Fibroblast of the aortic adventitia (primary cell): ENCODE data around the gene GCK. TPM values are rescaled to one million over a fixed set of nuclear protein-coding genes. Genes with fewer than 3 reads are reported as not detected.

Source experiments
- DNase-seq: peaks from one replicate; pipeline ENCODE4 v3.0.0-alpha.2; 2010; ENCODE audit warnings: low read depth
- H3K4me3 ChIP-seq: 2 replicates; pipeline ENCODE4 v1.5.1; 2011; ENCODE audit warnings: low read depth, mild to moderate bottlenecking, control low read depth, low read length, moderate library complexity
- total RNA-seq: library from RNA; depleted of rRNA; stranded (reverse); fragments of >200 nt; gene quantifications from 2 replicates; pipeline ENCODE4 v1.2.3, GENCODE V29; 2012; ENCODE audit warnings: low replicate concordance
- TF ChIP-seq, protein P1 (sequence below): IDR thresholded peaks from 2 replicates; pipeline ENCODE4 v1.5.1; 2011; ENCODE audit warnings: mild to moderate bottlenecking, low read length, control low read depth, inconsistent platforms; ENCODE audit not compliant: insufficient read depth

Gene GCK
- total RNA-seq, 1 donor, result 0.36 TPM

GRCh38 chr7:44101303-44101965 lies 87.8 kb downstream of the GCK start:
- DNase-seq, result no peak
- no peak overlapping the region for H3K4me3 ChIP-seq
- TF ChIP-seq, protein P1, sequence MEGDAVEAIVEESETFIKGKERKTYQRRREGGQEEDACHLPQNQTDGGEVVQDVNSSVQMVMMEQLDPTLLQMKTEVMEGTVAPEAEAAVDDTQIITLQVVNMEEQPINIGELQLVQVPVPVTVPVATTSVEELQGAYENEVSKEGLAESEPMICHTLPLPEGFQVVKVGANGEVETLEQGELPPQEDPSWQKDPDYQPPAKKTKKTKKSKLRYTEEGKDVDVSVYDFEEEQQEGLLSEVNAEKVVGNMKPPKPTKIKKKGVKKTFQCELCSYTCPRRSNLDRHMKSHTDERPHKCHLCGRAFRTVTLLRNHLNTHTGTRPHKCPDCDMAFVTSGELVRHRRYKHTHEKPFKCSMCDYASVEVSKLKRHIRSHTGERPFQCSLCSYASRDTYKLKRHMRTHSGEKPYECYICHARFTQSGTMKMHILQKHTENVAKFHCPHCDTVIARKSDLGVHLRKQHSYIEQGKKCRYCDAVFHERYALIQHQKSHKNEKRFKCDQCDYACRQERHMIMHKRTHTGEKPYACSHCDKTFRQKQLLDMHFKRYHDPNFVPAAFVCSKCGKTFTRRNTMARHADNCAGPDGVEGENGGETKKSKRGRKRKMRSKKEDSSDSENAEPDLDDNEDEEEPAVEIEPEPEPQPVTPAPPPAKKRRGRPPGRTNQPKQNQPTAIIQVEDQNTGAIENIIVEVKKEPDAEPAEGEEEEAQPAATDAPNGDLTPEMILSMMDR, result no peak

- TF ChIP-seq, protein P1, result no peak
- DNase-seq, result peak; percentile 69
- H3K4me3 ChIP-seq, result no peak overlapping the region
These were observed 88.6 kb downstream of the GCK start for GRCh38 chr7:44100458-44101302.

GRCh38 chr7:44099669-44100068 lies 89.6 kb downstream of the GCK start:
- H3K4me3 ChIP-seq, result no peak overlapping the region
- TF ChIP-seq, protein P1, result no peak
- DNase-seq, result no peak

- TF ChIP-seq, protein P1, result no peak
- H3K4me3 ChIP-seq, result no peak overlapping the region
- DNase-seq, result peak; percentile 32
These were observed 90.9 kb downstream of the GCK start for GRCh38 chr7:44098092-44099068.

- no peak for DNase-seq
- TF ChIP-seq, protein P1, result no peak
These were observed 91.9 kb downstream of the GCK start for GRCh38 chr7:44097064-44097932.

More at GRCh38 chr7:44097064-44097932, 91.9 kb downstream of the GCK start:
- H3K4me3 ChIP-seq, result no peak overlapping the region
